Uterus (tissue), 4 donors: ENCODE data around the gene ENPP4. TPM values are rescaled to one million over a fixed set of nuclear protein-coding genes. Genes with fewer than 3 reads are reported as not detected.
"Not testable (repeated sequence)": the region's sequence is repeated elsewhere in the genome, so short reads cannot be mapped to it uniquely, and the experiment has no call there.

Source experiments
- DNase-seq, 2 donors: peaks; one replicate each; pipeline ENCODE4 v3.0.0-alpha.2; 2019 to 2020
- H3K27ac ChIP-seq, 2 donors: fragments of 200-600 bp; sonication (generic); 1 replicate in 1 of 2; 2 replicates in 1 of 2; pipeline ENCODE4 v1.5.1; 2016 to 2018
- H3K27me3 ChIP-seq, 2 donors: fragments of 200-600 bp; sonication (generic); one replicate each; pipeline ENCODE4 v1.5.1; 2018 to 2019; ENCODE audit warnings: control low read depth in 1 of 2
- H3K36me3 ChIP-seq, 2 donors: fragments of 200-600 bp; sonication (generic); one replicate each; pipeline ENCODE4 v1.5.1; 2019; ENCODE audit warnings: control low read depth in 1 of 2
- H3K4me1 ChIP-seq, 2 donors: fragments of 200-600 bp; sonication (generic); one replicate each; pipeline ENCODE4 v1.5.1; 2018 to 2019; ENCODE audit warnings: control low read depth in 1 of 2
- H3K4me3 ChIP-seq, 2 donors: fragments of 200-600 bp; sonication (generic); 1 replicate in 1 of 2; 2 replicates in 1 of 2; pipeline ENCODE4 v1.5.1; 2018 to 2019; ENCODE audit warnings: mild to moderate bottlenecking in 1 of 2
- H3K9me3 ChIP-seq, 2 donors: fragments of 200-600 bp; sonication (generic); one replicate each; pipeline ENCODE4 v1.5.1; 2019; ENCODE audit warnings: control low read depth in 1 of 2
- POLR2A ChIP-seq, 2 donors: fragments of 450-650 bp; IDR thresholded peaks; one replicate each; pipeline ENCODE4 v1.6.1; 2016; ENCODE audit warnings: antibody characterized with exemption in 2 of 2, mild to moderate bottlenecking in 1 of 2, moderate library complexity in 1 of 2
- intact Hi-C: fragments of 100-400 bp; cut with DNase I; formaldehyde crosslinking; loops from one replicate; pipeline ENCODE4 v1.15.1; 2023; ENCODE audit warnings: low total_unique reads
- total RNA-seq, 4 donors: library from RNA; depleted of rRNA in 3 of 4; stranded (reverse); fragments of >200 nt in 3 of 4; gene quantifications; one replicate each; pipeline versions ENCODE4 v1.1.0 to v1.2.4, GENCODE V29; 2014 to 2023
- TF ChIP-seq, protein P1 (sequence below), 4 experiments: fragments of 200-600 bp in 2 of 4; fragments of 450-650 bp in 2 of 4; sonication (generic) in 2 of 4; IDR thresholded peaks; one replicate each; pipeline ENCODE4 v1.5.1; 2016 to 2019; ENCODE audit warnings: antibody characterized with exemption in 4 of 4, mild to moderate bottlenecking in 2 of 4, moderate library complexity in 1 of 4
- donor health status: DM: yes; HTN: yes; CAD: no.

The ENPP4 gene
- total RNA-seq, 4 donors from 2014 or later: 1.3 to 9.1 (median 7.5) TPM

DNA sequence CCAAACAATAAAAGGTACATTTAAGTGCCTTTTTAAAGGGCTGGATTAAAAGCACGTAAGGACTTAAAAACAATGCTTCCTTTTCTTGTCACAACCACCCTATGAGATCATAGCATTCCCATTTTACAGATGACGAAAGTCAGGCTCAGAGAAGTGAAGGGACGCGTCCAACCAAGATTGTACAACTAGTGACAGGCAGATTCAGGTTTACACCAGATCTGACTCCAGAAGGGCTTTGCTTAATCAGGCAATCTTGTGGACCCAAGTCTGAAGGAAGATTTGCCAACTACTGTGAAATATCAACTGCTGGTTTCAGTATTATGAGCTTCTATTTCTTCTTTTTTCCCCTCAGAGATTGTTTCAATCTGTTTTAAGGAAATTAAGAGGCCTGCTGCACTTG, 877 bp downstream of the ENPP4 start:
- H3K27ac ChIP-seq: no peak overlapping the region
- no peak for DNase-seq
- H3K36me3 ChIP-seq: no peaks in the 10 kb centered on the region
- no peaks in the 10 kb centered on the region for H3K9me3 ChIP-seq
- TF ChIP-seq, protein P1, sequence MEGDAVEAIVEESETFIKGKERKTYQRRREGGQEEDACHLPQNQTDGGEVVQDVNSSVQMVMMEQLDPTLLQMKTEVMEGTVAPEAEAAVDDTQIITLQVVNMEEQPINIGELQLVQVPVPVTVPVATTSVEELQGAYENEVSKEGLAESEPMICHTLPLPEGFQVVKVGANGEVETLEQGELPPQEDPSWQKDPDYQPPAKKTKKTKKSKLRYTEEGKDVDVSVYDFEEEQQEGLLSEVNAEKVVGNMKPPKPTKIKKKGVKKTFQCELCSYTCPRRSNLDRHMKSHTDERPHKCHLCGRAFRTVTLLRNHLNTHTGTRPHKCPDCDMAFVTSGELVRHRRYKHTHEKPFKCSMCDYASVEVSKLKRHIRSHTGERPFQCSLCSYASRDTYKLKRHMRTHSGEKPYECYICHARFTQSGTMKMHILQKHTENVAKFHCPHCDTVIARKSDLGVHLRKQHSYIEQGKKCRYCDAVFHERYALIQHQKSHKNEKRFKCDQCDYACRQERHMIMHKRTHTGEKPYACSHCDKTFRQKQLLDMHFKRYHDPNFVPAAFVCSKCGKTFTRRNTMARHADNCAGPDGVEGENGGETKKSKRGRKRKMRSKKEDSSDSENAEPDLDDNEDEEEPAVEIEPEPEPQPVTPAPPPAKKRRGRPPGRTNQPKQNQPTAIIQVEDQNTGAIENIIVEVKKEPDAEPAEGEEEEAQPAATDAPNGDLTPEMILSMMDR (IDR thresholded peaks at IDR 0.05): no peak
- TF ChIP-seq POLR2A (IDR thresholded peaks at IDR 0.05): no peak
- peak overlapping the region in 1 of 2 donors; percentile 56 for H3K4me3 ChIP-seq
- intact Hi-C loops: no loop called here
- no peaks in the 10 kb centered on the region for H3K4me1 ChIP-seq
- H3K27me3 ChIP-seq: no peaks in the 10 kb centered on the region

DNA sequence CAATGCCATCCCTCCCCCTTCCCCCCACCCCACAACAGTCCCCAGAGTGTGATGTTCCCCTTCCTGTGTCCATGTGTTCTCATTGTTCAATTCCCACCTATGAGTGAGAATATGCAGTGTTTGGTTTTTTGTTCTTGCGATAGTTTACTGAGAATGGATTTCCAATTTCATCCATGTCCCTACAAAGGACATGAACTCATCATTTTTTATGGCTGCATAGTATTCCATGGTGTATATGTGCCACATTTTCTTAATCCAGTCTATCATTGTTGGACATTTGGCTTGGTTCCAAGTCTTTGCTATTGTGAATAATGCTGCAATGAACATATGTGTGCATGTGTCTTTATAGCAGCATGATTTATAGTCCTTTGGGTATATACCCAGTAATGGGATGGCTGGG, 1.5 kb downstream of the ENPP4 start:
- intact Hi-C loops, H3K4me3 ChIP-seq, H3K4me1 ChIP-seq, H3K27me3 ChIP-seq, H3K9me3 ChIP-seq, H3K27ac ChIP-seq, H3K36me3 ChIP-seq, DNase-seq: not testable (repeated sequence)

DNA sequence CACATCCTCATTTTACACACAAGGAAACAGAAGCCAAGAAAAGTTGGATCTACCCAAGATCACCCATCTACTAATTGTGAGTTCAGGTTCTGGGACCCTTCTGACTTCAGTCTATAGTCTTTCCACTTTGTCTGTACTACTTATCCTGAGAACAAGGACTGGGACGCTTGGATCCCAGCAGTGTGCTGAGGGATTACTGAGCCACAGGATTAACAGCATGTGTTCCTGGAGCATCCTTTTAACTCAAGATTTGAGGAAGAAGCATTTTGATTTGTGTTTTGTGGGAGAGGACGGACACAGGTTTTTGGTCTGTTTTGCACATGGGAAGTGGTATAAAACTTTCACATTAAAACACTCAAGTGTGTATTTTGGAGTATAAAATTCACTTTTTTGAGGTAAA, 4.4 kb downstream of the ENPP4 start:
- no peak overlapping the region for H3K4me3 ChIP-seq
- H3K36me3 ChIP-seq: no peaks in the 10 kb centered on the region
- H3K9me3 ChIP-seq: no peaks in the 10 kb centered on the region
- no peak overlapping the region for H3K27ac ChIP-seq
- H3K4me1 ChIP-seq: no peaks in the 10 kb centered on the region
- intact Hi-C loops: no loop called here
- no peak for DNase-seq
- no peaks in the 10 kb centered on the region for H3K27me3 ChIP-seq
- TF ChIP-seq, protein P1 (IDR thresholded peaks at IDR 0.05): no peak
- no peak for TF ChIP-seq POLR2A (IDR thresholded peaks at IDR 0.05)

DNA sequence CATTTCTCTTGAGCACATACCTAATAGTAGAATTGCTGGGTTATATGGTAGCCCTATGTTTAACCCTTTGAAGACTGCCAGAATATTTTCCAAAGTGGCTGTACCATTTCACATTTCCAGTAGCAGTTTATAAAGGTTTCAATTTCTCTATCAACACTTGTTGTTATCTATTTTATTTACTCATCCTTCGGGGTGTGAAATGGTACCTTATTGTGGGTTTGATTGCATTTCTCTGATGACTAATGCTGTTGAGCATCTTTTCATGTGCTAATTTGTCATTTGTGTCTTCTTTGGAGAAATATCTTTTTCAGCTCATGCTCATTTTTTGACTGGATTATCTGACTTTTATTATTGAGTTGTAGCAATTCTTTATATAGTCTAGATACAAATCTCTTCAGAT, 5.4 kb downstream of the ENPP4 start:
- no peak for TF ChIP-seq POLR2A (IDR thresholded peaks at IDR 0.05)
- TF ChIP-seq, protein P1 (IDR thresholded peaks at IDR 0.05): no peak
- Histone ChIP-seq H3K27me3 (no peaks in the 10 kb centered on the region), H3K4me1 (no peaks in the 10 kb centered on the region), H3K9me3 (no peaks in the 10 kb centered on the region), H3K36me3 (no peaks in the 10 kb centered on the region), H3K4me3 (no peak overlapping the region), H3K27ac (no peak overlapping the region)
- intact Hi-C loops: no loop called here
- DNase-seq: no peak

DNA sequence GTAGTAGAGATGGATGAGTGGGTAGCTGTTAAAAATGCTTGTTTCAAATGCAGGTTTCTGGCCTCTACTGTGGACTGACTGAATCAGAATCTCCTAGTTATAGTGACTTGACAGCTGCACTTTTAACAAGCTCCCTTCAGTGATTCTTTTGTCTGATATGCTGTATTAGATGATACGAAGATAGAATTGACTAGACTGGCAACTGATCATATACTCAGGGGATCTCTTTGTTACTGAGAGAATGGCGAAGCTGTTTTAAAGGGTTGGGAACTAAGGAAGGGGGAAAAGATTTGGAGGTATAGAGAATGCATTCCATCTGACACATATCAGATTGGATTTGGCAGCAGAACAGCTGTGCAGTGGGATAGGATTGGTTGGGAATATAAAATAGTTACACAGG, 7.0 kb downstream of the ENPP4 start:
- Histone ChIP-seq H3K27me3 (no peaks in the 10 kb centered on the region), H3K27ac (no peak overlapping the region), H3K36me3 (no peaks in the 10 kb centered on the region), H3K4me1 (no peaks in the 10 kb centered on the region), H3K9me3 (no peaks in the 10 kb centered on the region), H3K4me3 (no peak overlapping the region)
- intact Hi-C loops: no loop called here
- no peak for DNase-seq
- no peak for TF ChIP-seq POLR2A (IDR thresholded peaks at IDR 0.05)
- TF ChIP-seq, protein P1 (IDR thresholded peaks at IDR 0.05): no peak

DNA sequence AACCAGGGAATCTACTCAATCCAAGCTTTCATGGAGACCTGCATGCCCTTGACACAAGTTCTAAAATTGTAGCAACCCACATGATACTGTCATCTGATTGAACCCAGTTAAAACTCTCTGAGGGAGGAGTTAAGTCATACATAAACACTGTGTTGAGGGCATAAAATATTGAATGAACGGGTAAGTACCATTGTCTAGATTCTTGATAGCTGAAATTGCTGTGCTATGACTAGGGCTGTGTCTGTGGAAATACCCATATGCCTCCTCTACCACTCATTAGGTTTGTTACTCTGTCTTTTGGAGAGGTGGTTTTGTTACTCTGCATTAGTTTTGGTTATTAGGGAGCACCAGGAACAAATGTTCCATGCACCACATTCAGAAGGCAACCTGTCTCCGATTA, 7.6 kb downstream of the ENPP4 start:
- no peak for TF ChIP-seq POLR2A (IDR thresholded peaks at IDR 0.05)
- TF ChIP-seq, protein P1 (IDR thresholded peaks at IDR 0.05): no peak
- DNase-seq: no peak
- Histone ChIP-seq H3K4me1 (no peaks in the 10 kb centered on the region), H3K9me3 (no peaks in the 10 kb centered on the region), H3K4me3 (no peak overlapping the region), H3K27ac (no peak overlapping the region), H3K36me3 (no peaks in the 10 kb centered on the region), H3K27me3 (no peaks in the 10 kb centered on the region)
- intact Hi-C loops: no loop called here
